PFSK-1 (cell line): Measurements from ENCODE around the gene CCK.

Source experiments
- POLR2AphosphoS5 ChIP-seq: IDR thresholded peaks from 2 replicates; pipeline ENCODE4 v1.6.1; 2012; ENCODE audit warnings: low read depth, mild to moderate bottlenecking, control low read depth, low read length, moderate library complexity
- SIN3A ChIP-seq: IDR thresholded peaks from 2 replicates; pipeline ENCODE4 v1.6.1; 2012; ENCODE audit warnings: mild to moderate bottlenecking, low read length, moderate library complexity, borderline replicate concordance; ENCODE audit not compliant: insufficient read depth
- TF ChIP-seq, protein P1 (sequence below), 2 experiments: IDR thresholded peaks; 2 replicates each; pipeline versions ENCODE4 v1.6.1 to v1.8.0; 2011 to 2012; ENCODE audit warnings: low read depth in 2 of 2, low read length in 2 of 2, control low read depth in 1 of 2, inconsistent platforms in 1 of 2, mild to moderate bottlenecking in 1 of 2, moderate library complexity in 1 of 2; ENCODE audit not compliant: insufficient read depth in 1 of 2

DNA sequence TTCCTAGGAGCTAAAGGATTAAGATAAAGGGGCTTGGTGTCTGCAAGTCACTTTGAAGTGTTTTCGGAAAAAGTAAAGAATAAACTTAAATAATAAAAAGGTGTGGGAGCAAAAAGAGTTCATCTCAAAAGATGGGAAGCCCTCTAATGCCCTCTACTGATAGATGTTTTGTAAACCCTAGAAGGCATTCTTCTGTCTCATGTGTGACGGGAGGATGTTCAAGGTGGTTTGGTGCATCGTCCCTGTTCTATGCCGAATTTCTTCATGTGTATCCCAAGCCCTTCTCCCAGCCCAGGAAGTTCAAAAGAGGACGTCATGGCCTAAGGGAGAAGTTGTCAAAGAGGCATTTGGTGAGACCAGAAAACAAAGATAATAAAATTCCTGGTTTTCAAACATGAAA is 37.2 kb downstream of the CCK start:
- TF ChIP-seq POLR2AphosphoS5 (no peak), SIN3A (no peak)
- TF ChIP-seq, protein P1, sequence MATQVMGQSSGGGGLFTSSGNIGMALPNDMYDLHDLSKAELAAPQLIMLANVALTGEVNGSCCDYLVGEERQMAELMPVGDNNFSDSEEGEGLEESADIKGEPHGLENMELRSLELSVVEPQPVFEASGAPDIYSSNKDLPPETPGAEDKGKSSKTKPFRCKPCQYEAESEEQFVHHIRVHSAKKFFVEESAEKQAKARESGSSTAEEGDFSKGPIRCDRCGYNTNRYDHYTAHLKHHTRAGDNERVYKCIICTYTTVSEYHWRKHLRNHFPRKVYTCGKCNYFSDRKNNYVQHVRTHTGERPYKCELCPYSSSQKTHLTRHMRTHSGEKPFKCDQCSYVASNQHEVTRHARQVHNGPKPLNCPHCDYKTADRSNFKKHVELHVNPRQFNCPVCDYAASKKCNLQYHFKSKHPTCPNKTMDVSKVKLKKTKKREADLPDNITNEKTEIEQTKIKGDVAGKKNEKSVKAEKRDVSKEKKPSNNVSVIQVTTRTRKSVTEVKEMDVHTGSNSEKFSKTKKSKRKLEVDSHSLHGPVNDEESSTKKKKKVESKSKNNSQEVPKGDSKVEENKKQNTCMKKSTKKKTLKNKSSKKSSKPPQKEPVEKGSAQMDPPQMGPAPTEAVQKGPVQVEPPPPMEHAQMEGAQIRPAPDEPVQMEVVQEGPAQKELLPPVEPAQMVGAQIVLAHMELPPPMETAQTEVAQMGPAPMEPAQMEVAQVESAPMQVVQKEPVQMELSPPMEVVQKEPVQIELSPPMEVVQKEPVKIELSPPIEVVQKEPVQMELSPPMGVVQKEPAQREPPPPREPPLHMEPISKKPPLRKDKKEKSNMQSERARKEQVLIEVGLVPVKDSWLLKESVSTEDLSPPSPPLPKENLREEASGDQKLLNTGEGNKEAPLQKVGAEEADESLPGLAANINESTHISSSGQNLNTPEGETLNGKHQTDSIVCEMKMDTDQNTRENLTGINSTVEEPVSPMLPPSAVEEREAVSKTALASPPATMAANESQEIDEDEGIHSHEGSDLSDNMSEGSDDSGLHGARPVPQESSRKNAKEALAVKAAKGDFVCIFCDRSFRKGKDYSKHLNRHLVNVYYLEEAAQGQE (IDR thresholded peaks at IDR 0.05; ENCODE audit: insufficient read depth in 1 of 2, low read depth in 2 of 2, low read length in 2 of 2): no peak
